Ovary (tissue), 1 donor: ENCODE data around the gene ST3GAL6.

ENCODE experiments used
- EP300 ChIP-seq: sonication (generic); formaldehyde crosslinking; IDR thresholded peaks from one replicate; pipeline ENCODE4 v1.6.1; 2017; ENCODE audit warnings: antibody characterized with exemption
- POLR2A ChIP-seq: fragments of 450-650 bp; IDR thresholded peaks from one replicate; pipeline ENCODE4 v1.6.1; 2017; ENCODE audit warnings: antibody characterized with exemption, mild to moderate bottlenecking, moderate library complexity

DNA sequence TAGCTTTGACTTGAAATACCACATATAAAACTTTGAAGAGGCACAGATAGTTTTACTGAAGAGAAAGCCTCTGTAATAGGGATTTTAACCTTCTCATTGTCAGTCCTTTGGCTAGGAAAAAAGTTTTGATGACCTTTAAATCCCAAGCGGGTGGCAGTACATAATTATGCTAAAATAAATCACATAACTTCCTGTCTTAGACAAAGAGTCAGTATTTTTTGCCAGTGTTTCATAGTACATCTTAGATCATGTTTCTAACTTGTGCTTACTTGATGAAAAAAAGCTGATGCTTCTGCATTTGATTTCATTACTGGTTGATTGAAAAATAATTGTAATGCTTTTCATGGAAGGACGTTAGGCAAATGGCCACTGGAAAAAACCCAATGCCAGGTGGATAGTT lies 5.8 kb downstream of the ST3GAL6 start:
- TF ChIP-seq EP300, result no peak
- TF ChIP-seq POLR2A, result no peak
